B cell (primary cell): ENCODE data around the gene PPP4R4. TPM values are rescaled to one million over a fixed set of nuclear protein-coding genes. Genes with fewer than 3 reads are reported as not detected.

Source experiments
- ATAC-seq: fragments of 200-7000 bp; cut with Tn5 transposase; one replicate; pipeline ENCODE4 v1.10.0; 2021; ENCODE audit warnings: low read depth, mild to moderate bottlenecking, moderate number of reproducible peaks, moderate library complexity
- CTCF ChIA-PET: fragments of 350-600 bp; sonication (Branson Sonifier 250); formaldehyde crosslinking; loops from one replicate; lab custom pipeline; 2021; ENCODE audit warnings: antibody characterized with exemption, inconsistent platforms; lab: Charles Lee
- POLR2A ChIA-PET: fragments of 350-600 bp; sonication (Branson Sonifier 250); formaldehyde crosslinking; loops from one replicate; lab custom pipeline; 2021; ENCODE audit warnings: antibody characterized with exemption; lab: Charles Lee
- DNase-seq: peaks from one replicate; pipeline ENCODE4 v3.0.0; 2013
- H2AFZ ChIP-seq: 2 replicates; pipeline ENCODE4 v1.6.1; 2012; ENCODE audit warnings: mild to moderate bottlenecking, low read depth, low read length; ENCODE audit not compliant: insufficient read depth, poor library complexity, severe bottlenecking
- H3K27ac ChIP-seq, 2 donors: 1 replicate in 1 of 2; 2 replicates in 1 of 2; pipeline ENCODE4 v1.5.1; 2012 to 2013; ENCODE audit warnings: low read length in 2 of 2, mild to moderate bottlenecking in 2 of 2, moderate library complexity in 1 of 2
- H3K27me3 ChIP-seq, 4 experiments: fragments of 200-600 bp in 1 of 4; sonication (generic) in 1 of 4; replicated peaks in 1 of 4; 1 replicate in 2 of 4; 2 replicates in 2 of 4; pipeline versions ENCODE4 v1.6.1 to v1.7.0; 2013 to 2016; ENCODE audit warnings: low read length in 3 of 4, mild to moderate bottlenecking in 2 of 4, mixed read lengths in 1 of 4, moderate library complexity in 1 of 4; ENCODE audit not compliant: insufficient read depth in 4 of 4, control insufficient read depth in 3 of 4; ENCODE audit errors: control extremely low read depth in 1 of 4
- H3K36me3 ChIP-seq, 2 experiments: replicated peaks in 1 of 2; 1 replicate in 1 of 2; 2 replicates in 1 of 2; pipeline versions ENCODE4 v1.6.1 to v1.7.1; 2013; ENCODE audit warnings: low read length in 1 of 2; ENCODE audit not compliant: insufficient read depth in 2 of 2, control insufficient read depth in 1 of 2; ENCODE audit errors: control extremely low read depth in 1 of 2, extremely low read depth in 1 of 2
- H3K4me1 ChIP-seq, 2 donors: fragments of 200-600 bp in 1 of 2; sonication (generic) in 1 of 2; 1 replicate in 1 of 2; 2 replicates in 1 of 2; pipeline versions ENCODE4 v1.5.1 to v1.6.1; 2013 to 2017; ENCODE audit warnings: low read length in 2 of 2; ENCODE audit not compliant: control insufficient read depth in 2 of 2, insufficient read depth in 2 of 2
- H3K4me2 ChIP-seq: replicated peaks from 2 replicates; pipeline ENCODE3; 2012; ENCODE audit warnings: mild to moderate bottlenecking, low read depth, low read length; ENCODE audit not compliant: poor library complexity, severe bottlenecking
- H3K4me3 ChIP-seq, 5 experiments: fragments of 200-600 bp in 1 of 5; sonication (generic) in 1 of 5; 1 replicate in 3 of 5; 2 replicates in 2 of 5; pipeline versions ENCODE4 v1.5.1 to v1.7.0; 2011 to 2016; ENCODE audit warnings: low read length in 4 of 5, mild to moderate bottlenecking in 4 of 5, low read depth in 2 of 5, control low read depth in 1 of 5, moderate library complexity in 1 of 5; ENCODE audit not compliant: insufficient read depth in 1 of 5; ENCODE audit errors: control extremely low read depth in 1 of 5, extremely low read depth in 1 of 5
- H3K79me2 ChIP-seq: fragments of 200-600 bp; sonication (generic); one replicate; pipeline ENCODE4 v1.6.0; 2016; ENCODE audit warnings: low read length; ENCODE audit not compliant: control insufficient read depth, insufficient read depth
- H3K9ac ChIP-seq: fragments of 200-600 bp; sonication (generic); 2 replicates; pipeline ENCODE4 v1.6.1; 2017; ENCODE audit warnings: mild to moderate bottlenecking, low read length, moderate library complexity
- H3K9me3 ChIP-seq, 3 donors: one replicate each; pipeline versions ENCODE4 v1.6.1 to v1.7.1; 2013; ENCODE audit warnings: low read length in 2 of 3; ENCODE audit not compliant: control insufficient read depth in 2 of 3, insufficient read depth in 1 of 3; ENCODE audit errors: control extremely low read depth in 1 of 3
- H4K20me1 ChIP-seq: 2 replicates; pipeline ENCODE4 v1.6.0; 2012; ENCODE audit warnings: mild to moderate bottlenecking, low read length; ENCODE audit not compliant: insufficient read depth, control insufficient read depth, poor library complexity, severe bottlenecking
- H3K27ac Mint-ChIP-seq: one replicate; pipeline ENCODE4 v1.8.0; 2021; ENCODE audit warnings: mixed read lengths
- H3K27me3 Mint-ChIP-seq: one replicate; pipeline ENCODE4 v1.8.0; 2021; ENCODE audit warnings: mixed read lengths
- H3K4me1 Mint-ChIP-seq: one replicate; pipeline ENCODE4 v1.8.0; 2021; ENCODE audit warnings: mixed read lengths
- H3K4me3 Mint-ChIP-seq: one replicate; pipeline ENCODE4 v1.8.0; 2021; ENCODE audit warnings: mixed read lengths
- H3K9me3 Mint-ChIP-seq: one replicate; pipeline ENCODE4 v1.8.0; 2022; ENCODE audit warnings: mixed read lengths; ENCODE audit not compliant: insufficient read depth
- EZH2 ChIP-seq: IDR thresholded peaks from 2 replicates; pipeline ENCODE4 v1.6.1; 2012; ENCODE audit warnings: borderline replicate concordance, low read depth, mild to moderate bottlenecking, moderate library complexity, low read length; ENCODE audit not compliant: insufficient read depth, poor library complexity, severe bottlenecking
- WGBS: methylation state at CpG from one replicate; pipeline ENCODE4 v1.1.5; 2013; ENCODE audit warnings: missing lambda C conversion rate; ENCODE audit not compliant: insufficient coverage; 5-methylcytosine and 5-hydroxymethylcytosine counted together
- intact Hi-C: fragments of 100-400 bp; cut with micrococcal nuclease; formaldehyde crosslinking; loops from one replicate; pipeline ENCODE4 v1.10.0; 2022
- polyA plus RNA-seq: library from polyadenylated mRNA; depleted of rRNA; stranded (reverse); fragments of >200 nt; gene quantifications from 2 replicates; pipeline ENCODE4 v1.2.3, GENCODE V29; 2012
- total RNA-seq, 2 donors: library from RNA; stranded (reverse); fragments of 120-200 nt in 1 of 2; gene quantifications; 1 replicate in 1 of 2; 2 replicates in 1 of 2; pipeline versions ENCODE4 v1.2.3 to v1.2.4, GENCODE V29; 2013 to 2022
- TF ChIP-seq, protein P1 (sequence below): fragments of 200-600 bp; IDR thresholded peaks from one replicate; pipeline ENCODE4 v1.8.0; 2022; ENCODE audit warnings: antibody characterized with exemption, mild to moderate bottlenecking

The PPP4R4 gene
- total and polyA plus RNA-seq, 2 donors (not counting 1 experiment from before 2014, with no cell fraction given), result not detected

DNA sequence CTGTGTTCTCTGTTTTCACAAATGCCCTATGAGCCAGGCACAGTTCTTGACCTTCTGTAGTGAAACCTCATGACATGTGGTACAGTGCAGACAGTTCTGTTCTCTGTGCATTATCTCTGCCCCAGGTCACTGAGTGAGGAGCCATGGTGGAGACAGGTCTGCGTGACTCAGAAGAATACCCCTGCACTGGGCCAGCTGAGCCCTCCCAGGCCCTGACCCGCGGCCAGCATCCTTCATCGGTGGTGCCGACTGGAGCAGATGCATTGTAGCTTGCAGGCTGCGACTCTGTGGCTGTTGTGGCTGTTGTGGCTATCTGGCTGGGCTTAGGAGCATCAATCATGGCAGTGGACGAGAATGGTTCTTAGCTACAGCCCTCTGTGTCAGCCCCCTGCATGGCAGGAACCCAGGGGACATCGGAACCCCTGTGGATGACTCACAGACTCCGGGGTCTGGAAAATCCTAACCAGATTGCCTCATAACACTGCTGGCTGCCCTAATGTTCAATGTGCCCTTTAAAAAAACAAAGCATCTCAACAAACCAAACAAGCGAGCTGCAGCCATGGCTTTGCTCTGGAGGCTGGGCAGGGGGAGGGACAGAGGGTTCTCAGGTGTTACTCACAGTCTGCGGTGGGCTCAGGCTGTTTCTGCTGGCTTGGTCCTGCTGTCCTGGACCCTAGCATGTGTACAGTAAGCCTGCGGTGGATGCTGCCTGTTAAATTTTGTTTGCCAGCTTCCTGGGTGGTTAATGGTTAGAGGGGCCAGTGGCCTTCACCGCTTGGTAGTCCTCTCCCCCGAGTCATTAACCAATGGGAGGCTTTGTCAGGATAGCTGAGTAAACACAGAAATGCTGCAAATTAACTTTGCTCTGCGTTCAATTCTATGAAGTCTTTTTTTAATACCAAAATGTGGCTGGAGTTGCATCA, 148.8 kb downstream of the PPP4R4 start, which contains the start of gene SERPINA6:
SERPINA6 (minus strand) TSS at position 689 of the 923 bp plus-strand sequence. CDS start 8,688 bp downstream, outside the sequence.
- no peak within 1 kb of the TSS for H3K4me3 ChIP-seq
- H3K9me3 ChIP-seq, result peaks cover 0 to 9% (median 0%) of the 10 kb centered on the region in 3 donors
- DNase-seq, result no peak
- 81% methylated on average over 13 of the region's 15 CpGs for WGBS
- Mint-ChIP-seq H3K27ac (no peak within 1 kb of the TSS), H3K27me3 (no peaks in the 10 kb centered on the region), H3K9me3 (peaks cover 2% of the 10 kb centered on the region), H3K4me1 (no peaks in the 10 kb centered on the region), H3K4me3 (no peak within 1 kb of the TSS)
- H2AFZ ChIP-seq, result no peak within 1 kb of the TSS
- no peaks in the 10 kb centered on the region for H4K20me1 ChIP-seq
- ChIA-PET CTCF (no interaction called here), POLR2A (no interaction called here)
- no peak within 1 kb of the TSS for H3K9ac ChIP-seq
- H3K27me3 ChIP-seq, result no peaks in the 10 kb centered on the region
- H3K27ac ChIP-seq, result no peak within 1 kb of the TSS
- no peaks in the 10 kb centered on the region for H3K79me2 ChIP-seq
- intact Hi-C loops, result no loop called here
- ATAC-seq, result no peak
- TF ChIP-seq, protein P1, sequence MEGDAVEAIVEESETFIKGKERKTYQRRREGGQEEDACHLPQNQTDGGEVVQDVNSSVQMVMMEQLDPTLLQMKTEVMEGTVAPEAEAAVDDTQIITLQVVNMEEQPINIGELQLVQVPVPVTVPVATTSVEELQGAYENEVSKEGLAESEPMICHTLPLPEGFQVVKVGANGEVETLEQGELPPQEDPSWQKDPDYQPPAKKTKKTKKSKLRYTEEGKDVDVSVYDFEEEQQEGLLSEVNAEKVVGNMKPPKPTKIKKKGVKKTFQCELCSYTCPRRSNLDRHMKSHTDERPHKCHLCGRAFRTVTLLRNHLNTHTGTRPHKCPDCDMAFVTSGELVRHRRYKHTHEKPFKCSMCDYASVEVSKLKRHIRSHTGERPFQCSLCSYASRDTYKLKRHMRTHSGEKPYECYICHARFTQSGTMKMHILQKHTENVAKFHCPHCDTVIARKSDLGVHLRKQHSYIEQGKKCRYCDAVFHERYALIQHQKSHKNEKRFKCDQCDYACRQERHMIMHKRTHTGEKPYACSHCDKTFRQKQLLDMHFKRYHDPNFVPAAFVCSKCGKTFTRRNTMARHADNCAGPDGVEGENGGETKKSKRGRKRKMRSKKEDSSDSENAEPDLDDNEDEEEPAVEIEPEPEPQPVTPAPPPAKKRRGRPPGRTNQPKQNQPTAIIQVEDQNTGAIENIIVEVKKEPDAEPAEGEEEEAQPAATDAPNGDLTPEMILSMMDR, result no peak
- no peak for TF ChIP-seq EZH2
- H3K4me2 ChIP-seq, result no peak within 1 kb of the TSS
- no peaks in the 10 kb centered on the region for H3K4me1 ChIP-seq
- H3K36me3 ChIP-seq, result no peaks in the 10 kb centered on the region

DNA sequence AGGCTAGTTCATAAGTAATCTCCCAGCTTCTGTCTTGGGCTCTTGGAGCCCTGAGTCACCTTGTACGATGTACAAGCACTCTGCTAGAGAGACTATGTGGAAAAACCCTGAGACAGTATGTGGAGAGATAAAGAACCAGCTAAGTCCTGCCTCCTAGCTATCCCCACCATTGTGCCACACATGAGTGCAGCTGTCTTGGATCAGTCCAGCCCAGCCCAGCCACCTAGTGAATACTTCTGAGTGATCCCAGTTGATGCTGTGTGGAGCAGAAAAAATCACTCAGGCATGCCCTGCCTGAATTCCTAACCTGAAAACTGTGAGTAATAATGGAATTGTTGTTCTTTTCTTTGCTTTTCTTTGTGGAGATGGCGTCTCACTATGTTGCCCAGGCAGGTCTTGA, 154.1 kb downstream of the PPP4R4 start:
- Histone ChIP-seq H3K27me3 (no peaks in the 10 kb centered on the region), H3K4me2 (no peak overlapping the region), H4K20me1 (no peaks in the 10 kb centered on the region), H3K9ac (no peak overlapping the region), H3K9me3 (peaks cover 0 to 9% (median 0%) of the 10 kb centered on the region in 3 donors), H3K4me3 (no peak overlapping the region), H3K27ac (no peak overlapping the region), H3K4me1 (no peaks in the 10 kb centered on the region), H3K79me2 (no peaks in the 10 kb centered on the region), H2AFZ (no peak overlapping the region), H3K36me3 (no peaks in the 10 kb centered on the region)
- intact Hi-C loops, result no loop called here
- ATAC-seq (no peak), DNase-seq (no peak)
- H3K9me3 Mint-ChIP-seq, result peaks cover 2% of the 10 kb centered on the region
- ChIA-PET POLR2A (no interaction called here), CTCF (no interaction called here)
- no peak overlapping the region for H3K27ac Mint-ChIP-seq
- WGBS, result 83% methylated on average over 1 of the region's 2 CpGs
- no peak for TF ChIP-seq EZH2
- TF ChIP-seq, protein P1, result no peak
- no peaks in the 10 kb centered on the region for H3K27me3 Mint-ChIP-seq
- no peaks in the 10 kb centered on the region for H3K4me1 Mint-ChIP-seq
- H3K4me3 Mint-ChIP-seq, result no peak overlapping the region
